Mesenchymal stem cell (in vitro differentiated cells and primary cell): ENCODE data around the gene IGSF9.
A peak's percentile ranks its signal among the peaks of the same experiment; 100 is the strongest.

Experiments used
- DNase-seq: peaks from one replicate; pipeline ENCODE4 v3.0.0-alpha.2; 2013
- H2AFZ ChIP-seq: one replicate; pipeline ENCODE4 v1.6.1; 2013; ENCODE audit warnings: low read depth, mild to moderate bottlenecking, control low read depth, inconsistent platforms, low read length, moderate library complexity
- H2AK5ac ChIP-seq: 2 replicates; pipeline ENCODE4 v1.6.1; 2013; ENCODE audit warnings: low read length, moderate library complexity, mild to moderate bottlenecking, inconsistent platforms; ENCODE audit not compliant: severe bottlenecking
- H2BK120ac ChIP-seq: one replicate; pipeline ENCODE4 v1.6.1; 2013; ENCODE audit warnings: low read depth, mild to moderate bottlenecking, inconsistent platforms, low read length, moderate library complexity
- H2BK12ac ChIP-seq, 2 experiments: one replicate each; pipeline ENCODE4 v1.6.1; 2013; ENCODE audit warnings: inconsistent platforms in 2 of 2, low read length in 2 of 2, mild to moderate bottlenecking in 2 of 2, moderate library complexity in 2 of 2, control low read depth in 1 of 2
- H2BK15ac ChIP-seq: one replicate; pipeline ENCODE4 v1.6.1; 2013; ENCODE audit warnings: mild to moderate bottlenecking, low read depth, inconsistent platforms; ENCODE audit not compliant: poor library complexity, severe bottlenecking
- H2BK5ac ChIP-seq: 2 replicates; pipeline ENCODE4 v1.6.1; 2013; ENCODE audit warnings: low read depth, mild to moderate bottlenecking, low read length, control low read depth, inconsistent platforms; ENCODE audit not compliant: poor library complexity, severe bottlenecking
- H3K14ac ChIP-seq, 2 experiments: one replicate each; pipeline ENCODE4 v1.6.1; 2013; ENCODE audit warnings: inconsistent platforms in 2 of 2, low read length in 2 of 2, control low read depth in 1 of 2, mild to moderate bottlenecking in 1 of 2, moderate library complexity in 1 of 2
- H3K18ac ChIP-seq, 2 experiments: one replicate each; pipeline ENCODE4 v1.6.1; 2013; ENCODE audit warnings: inconsistent platforms in 2 of 2, low read length in 2 of 2, control low read depth in 1 of 2, low read depth in 1 of 2, mild to moderate bottlenecking in 1 of 2
- H3K23ac ChIP-seq, 2 experiments: one replicate each; pipeline ENCODE4 v1.6.1; 2013; ENCODE audit warnings: inconsistent platforms in 2 of 2, low read length in 2 of 2, mild to moderate bottlenecking in 2 of 2, moderate library complexity in 2 of 2, control low read depth in 1 of 2
- H3K27ac ChIP-seq: 2 replicates; pipeline ENCODE4 v1.5.1; 2013; ENCODE audit warnings: mild to moderate bottlenecking, moderate library complexity, low read length, control low read depth, inconsistent platforms; ENCODE audit not compliant: poor library complexity, severe bottlenecking
- H3K27me3 ChIP-seq, 2 experiments: 2 replicates each; pipeline versions ENCODE4 v1.6.1 to v1.7.0; 2013; ENCODE audit warnings: low read length in 2 of 2, mild to moderate bottlenecking in 2 of 2, moderate library complexity in 2 of 2, control low read depth in 1 of 2, inconsistent platforms in 1 of 2; ENCODE audit not compliant: control insufficient read depth in 1 of 2, insufficient read depth in 1 of 2
- H3K36me3 ChIP-seq, 2 experiments: 2 replicates each; pipeline versions ENCODE4 v1.6.1 to v1.7.0; 2013; ENCODE audit warnings: low read length in 2 of 2, control low read depth in 1 of 2, inconsistent platforms in 1 of 2, low read depth in 1 of 2, mild to moderate bottlenecking in 1 of 2; ENCODE audit not compliant: insufficient read depth in 2 of 2, control insufficient read depth in 1 of 2
- H3K4ac ChIP-seq, 2 experiments: one replicate each; pipeline ENCODE4 v1.6.1; 2013; ENCODE audit warnings: inconsistent platforms in 2 of 2, low read length in 2 of 2, mild to moderate bottlenecking in 2 of 2, moderate library complexity in 2 of 2, control low read depth in 1 of 2, low read depth in 1 of 2
- H3K4me1 ChIP-seq: 2 replicates; pipeline ENCODE4 v1.6.1; 2013; ENCODE audit warnings: low read depth, low read length, control low read depth; ENCODE audit not compliant: control insufficient read depth, insufficient read depth
- H3K4me2 ChIP-seq: 2 replicates; pipeline ENCODE4 v1.6.1; 2013; ENCODE audit warnings: low read length, mild to moderate bottlenecking, inconsistent platforms; ENCODE audit not compliant: poor library complexity, severe bottlenecking
- H3K4me3 ChIP-seq, 2 experiments: 2 replicates each; pipeline versions ENCODE4 v1.5.1 to v1.7.0; 2013; ENCODE audit warnings: low read length in 2 of 2, mild to moderate bottlenecking in 2 of 2, control low read depth in 1 of 2, low read depth in 1 of 2; ENCODE audit not compliant: insufficient read depth in 1 of 2
- H3K79me1 ChIP-seq: replicated peaks from 2 replicates; pipeline ENCODE4 v1.6.1; 2013; ENCODE audit warnings: mild to moderate bottlenecking, control low read depth, low read length, inconsistent platforms; ENCODE audit not compliant: poor library complexity, severe bottlenecking
- H3K9ac ChIP-seq: 2 replicates; pipeline ENCODE4 v1.7.0; 2013; ENCODE audit warnings: mild to moderate bottlenecking, low read length, moderate library complexity
- H3K9me3 ChIP-seq: 2 replicates; pipeline ENCODE4 v1.7.0; 2013; ENCODE audit warnings: mild to moderate bottlenecking, low read length; ENCODE audit not compliant: control insufficient read depth
- H4K8ac ChIP-seq: one replicate; pipeline ENCODE4 v1.6.1; 2013; ENCODE audit warnings: inconsistent platforms, mild to moderate bottlenecking, low read length, moderate library complexity
- H4K91ac ChIP-seq: one replicate; pipeline ENCODE4 v1.6.1; 2013; ENCODE audit warnings: mild to moderate bottlenecking, low read length, inconsistent platforms
- WGBS: methylation state at CpG from one replicate; pipeline ENCODE4 v1.1.7; 2013; ENCODE audit warnings: mixed read lengths; 5-methylcytosine and 5-hydroxymethylcytosine counted together

IGSF9 gene

DNA sequence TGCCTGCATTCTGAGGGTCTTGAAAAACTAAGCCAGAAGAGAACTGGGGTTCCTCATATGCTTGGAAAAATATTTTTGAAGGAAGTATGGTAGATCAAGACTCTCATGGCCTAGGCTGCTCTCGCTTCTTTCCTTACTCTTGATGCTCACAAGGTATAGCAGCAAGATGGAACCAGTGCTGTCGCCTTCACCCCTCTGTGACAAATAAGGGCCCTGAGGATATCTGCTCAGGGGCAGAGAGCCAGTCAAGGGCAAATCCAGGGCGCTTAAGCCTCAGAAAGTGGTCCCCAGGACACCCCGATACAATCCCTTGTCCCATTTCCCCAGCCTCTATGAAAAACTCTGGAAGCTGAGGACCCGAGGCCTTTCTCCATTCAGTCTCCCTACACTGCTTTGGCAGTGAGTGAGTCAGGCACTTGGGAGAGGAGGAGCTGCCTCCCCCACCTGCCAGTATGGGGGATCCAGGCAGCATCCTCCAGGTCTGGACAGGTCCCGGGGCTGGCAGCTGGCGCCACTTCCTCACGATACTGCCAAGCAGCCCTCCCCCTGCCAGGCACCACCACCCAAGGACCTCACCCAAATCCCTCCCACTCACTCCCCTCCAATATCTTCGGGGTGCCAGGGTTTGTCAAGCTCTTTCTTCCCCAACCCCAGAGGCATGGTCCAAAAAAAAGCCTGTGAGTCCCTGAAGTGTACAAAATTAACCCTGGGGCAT is 1.3 kb downstream of the IGSF9 start:
- no peak overlapping the region for H2BK5ac ChIP-seq
- H3K23ac ChIP-seq: peak overlapping the region in 1 of 2 experiments; percentile 42
- 93% methylated on average over 7 of the region's 9 CpGs for WGBS
- H4K8ac ChIP-seq: no peak overlapping the region
- no peak overlapping the region for H4K91ac ChIP-seq
- no peak overlapping the region for H3K4me3 ChIP-seq
- H3K4me1 ChIP-seq: peaks cover 8% of the 10 kb centered on the region
- H2BK120ac ChIP-seq: no peak overlapping the region
- DNase-seq: no peak
- no peak overlapping the region for H3K9ac ChIP-seq
- no peak overlapping the region for H3K4me2 ChIP-seq
- no peak overlapping the region for H3K4ac ChIP-seq
- H2BK15ac ChIP-seq: no peak overlapping the region
- H2AFZ ChIP-seq: no peak overlapping the region
- no peaks in the 10 kb centered on the region for H3K79me1 ChIP-seq
- no peaks in the 10 kb centered on the region for H3K36me3 ChIP-seq
- H3K18ac ChIP-seq: no peak overlapping the region
- no peak overlapping the region for H3K27ac ChIP-seq
- peaks cover 59 to 87% of the 10 kb centered on the region in 2 experiments for H3K27me3 ChIP-seq
- no peak overlapping the region for H2AK5ac ChIP-seq
- H3K14ac ChIP-seq: peak overlapping the region in 1 of 2 experiments; percentile 18
- H2BK12ac ChIP-seq: no peak overlapping the region
- H3K9me3 ChIP-seq: no peaks in the 10 kb centered on the region

DNA sequence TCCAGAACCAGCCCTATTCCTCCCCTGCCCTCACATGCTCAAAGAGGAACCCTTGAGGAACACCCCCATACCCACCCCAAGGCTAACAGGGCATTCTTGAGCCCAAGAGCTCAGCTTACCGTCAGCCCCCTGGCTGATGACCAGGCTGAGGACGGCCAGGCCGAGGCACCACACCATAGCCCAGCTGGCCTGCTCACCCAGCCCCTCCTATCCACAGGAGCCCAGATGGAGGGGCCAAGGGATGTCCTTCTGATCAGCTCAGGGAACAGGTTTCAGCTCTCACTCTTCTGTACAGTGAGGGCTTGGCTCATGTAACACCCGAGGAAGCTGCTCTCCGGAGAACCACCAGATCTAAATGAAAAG is 2.2 kb downstream of the IGSF9 start:
- no peak overlapping the region for H2BK15ac ChIP-seq
- no peaks in the 10 kb centered on the region for H3K79me1 ChIP-seq
- H2BK5ac ChIP-seq: no peak overlapping the region
- H4K91ac ChIP-seq: no peak overlapping the region
- H3K4ac ChIP-seq: peak overlapping the region in 1 of 2 experiments; percentile 17
- WGBS: 77% methylated on average over 5 of the region's 5 CpGs
- H2AK5ac ChIP-seq: no peak overlapping the region
- H2AFZ ChIP-seq: no peak overlapping the region
- peaks cover 62 to 93% of the 10 kb centered on the region in 2 experiments for H3K27me3 ChIP-seq
- H2BK120ac ChIP-seq: no peak overlapping the region
- H3K4me1 ChIP-seq: peaks cover 8% of the 10 kb centered on the region
- H3K4me3 ChIP-seq: no peak overlapping the region
- H3K9ac ChIP-seq: no peak overlapping the region
- no peak overlapping the region for H3K18ac ChIP-seq
- H3K9me3 ChIP-seq: no peaks in the 10 kb centered on the region
- no peak overlapping the region for H4K8ac ChIP-seq
- H3K14ac ChIP-seq: no peak overlapping the region
- H3K36me3 ChIP-seq: no peaks in the 10 kb centered on the region
- no peak for DNase-seq
- no peak overlapping the region for H3K23ac ChIP-seq
- H3K4me2 ChIP-seq: no peak overlapping the region
- peak overlapping the region in 1 of 2 experiments; percentile 5 for H2BK12ac ChIP-seq
- H3K27ac ChIP-seq: no peak overlapping the region

DNA sequence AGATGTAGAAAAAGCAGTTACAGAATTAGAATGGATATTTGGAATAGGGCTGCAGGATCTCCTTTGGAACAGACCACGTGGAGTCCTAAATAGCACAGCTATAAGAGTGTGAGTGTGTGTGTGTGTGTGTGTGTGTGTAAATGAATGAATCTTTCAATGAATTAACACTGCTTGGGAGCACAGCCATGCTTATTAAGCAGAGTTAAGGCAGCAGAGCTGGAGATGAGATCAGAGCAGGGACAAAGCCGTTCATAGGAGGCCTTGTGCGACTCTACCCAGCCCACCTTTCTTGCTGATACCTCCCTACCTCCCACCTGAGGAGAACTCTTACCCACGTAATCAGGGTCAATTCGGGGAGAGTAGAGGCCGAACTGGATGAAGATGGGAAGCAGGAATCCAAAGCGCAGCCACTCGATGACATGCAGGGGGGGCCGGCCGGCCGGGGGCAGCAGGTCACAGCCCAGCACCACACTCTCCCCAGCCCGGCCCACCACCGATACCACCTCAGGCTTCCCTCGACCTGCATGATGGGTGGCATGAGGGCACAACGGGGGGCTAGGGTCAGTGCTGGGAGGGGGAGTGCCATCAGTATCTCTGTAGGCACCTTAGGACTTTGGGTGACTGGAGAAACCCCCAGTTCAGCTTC is 2.7 kb downstream of the IGSF9 start:
- peak overlapping the region; percentile 21 for H4K8ac ChIP-seq
- no peaks in the 10 kb centered on the region for H3K9me3 ChIP-seq
- no peak overlapping the region for H3K23ac ChIP-seq
- no peak overlapping the region for H2BK15ac ChIP-seq
- no peak overlapping the region for H2AK5ac ChIP-seq
- no peak overlapping the region for H2AFZ ChIP-seq
- peaks cover 67 to 93% of the 10 kb centered on the region in 2 experiments for H3K27me3 ChIP-seq
- H2BK12ac ChIP-seq: no peak overlapping the region
- no peak overlapping the region for H3K14ac ChIP-seq
- H3K4me2 ChIP-seq: no peak overlapping the region
- H2BK5ac ChIP-seq: no peak overlapping the region
- H3K4ac ChIP-seq: no peak overlapping the region
- no peak overlapping the region for H3K27ac ChIP-seq
- WGBS: 86% methylated on average over 8 of the region's 15 CpGs
- no peaks in the 10 kb centered on the region for H3K36me3 ChIP-seq
- no peak for DNase-seq
- H3K9ac ChIP-seq: no peak overlapping the region
- H3K79me1 ChIP-seq: no peaks in the 10 kb centered on the region
- no peak overlapping the region for H3K4me3 ChIP-seq
- no peak overlapping the region for H3K18ac ChIP-seq
- peaks cover 8% of the 10 kb centered on the region for H3K4me1 ChIP-seq
- peak overlapping the region; percentile 29 for H4K91ac ChIP-seq
- no peak overlapping the region for H2BK120ac ChIP-seq

DNA sequence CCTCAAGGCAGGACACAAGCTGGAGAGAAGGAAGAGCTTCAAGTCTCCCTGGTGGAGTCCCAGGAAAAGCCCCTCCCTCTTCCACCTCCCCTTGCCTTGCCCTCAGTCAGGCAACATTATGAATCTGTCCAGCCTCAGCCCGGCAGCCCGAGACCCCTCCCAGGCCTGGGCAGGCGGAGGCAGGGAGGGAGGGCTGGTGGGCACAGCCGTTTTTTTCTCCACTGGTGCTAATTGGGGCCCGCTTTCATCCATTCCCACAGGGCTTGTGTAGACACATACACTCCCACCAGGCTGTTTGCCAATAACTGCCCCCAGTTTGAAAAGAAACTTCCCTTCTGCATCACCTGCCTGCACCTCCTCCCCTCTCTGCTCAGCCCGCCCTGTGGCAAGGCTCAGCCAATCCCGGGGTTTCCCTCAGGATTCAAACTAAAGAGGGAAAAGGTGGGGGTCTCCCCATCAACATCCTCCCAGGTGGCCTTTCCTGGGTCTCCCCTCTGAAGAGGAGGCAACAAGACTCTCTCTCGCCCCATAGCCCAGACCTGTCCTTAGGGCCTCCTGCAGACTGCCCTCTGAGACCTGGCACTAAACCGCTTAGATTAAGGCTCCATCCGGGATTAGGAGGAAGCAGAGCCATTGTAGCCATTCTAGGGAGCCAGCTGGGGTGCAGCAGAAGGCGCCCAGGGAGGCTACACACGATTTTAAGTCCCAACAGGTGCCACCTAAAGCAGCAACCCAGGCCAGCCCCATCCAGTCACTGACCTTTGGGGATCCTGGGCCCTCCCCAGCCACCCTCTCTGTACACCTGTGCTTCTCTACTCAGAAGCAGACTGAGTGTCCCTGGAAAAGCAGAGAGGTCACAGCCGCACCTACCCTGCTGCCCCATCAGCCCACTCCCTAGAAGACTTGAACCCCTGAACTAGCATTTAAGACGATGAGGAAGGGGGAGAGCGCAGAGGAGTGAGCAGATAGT is 3.5 kb downstream of the IGSF9 start:
- H2BK12ac ChIP-seq: no peak overlapping the region
- no peak overlapping the region for H3K4me3 ChIP-seq
- peaks cover 8% of the 10 kb centered on the region for H3K4me1 ChIP-seq
- no peak overlapping the region for H2BK5ac ChIP-seq
- WGBS: 76% methylated on average over 13 of the region's 15 CpGs
- H3K36me3 ChIP-seq: no peaks in the 10 kb centered on the region
- H2AK5ac ChIP-seq: no peak overlapping the region
- no peak overlapping the region for H3K4ac ChIP-seq
- H3K27ac ChIP-seq: no peak overlapping the region
- no peak overlapping the region for H3K14ac ChIP-seq
- H3K79me1 ChIP-seq: no peaks in the 10 kb centered on the region
- no peak overlapping the region for H3K9ac ChIP-seq
- H2BK120ac ChIP-seq: no peak overlapping the region
- no peak overlapping the region for H2BK15ac ChIP-seq
- H3K4me2 ChIP-seq: no peak overlapping the region
- H4K91ac ChIP-seq: no peak overlapping the region
- no peak overlapping the region for H2AFZ ChIP-seq
- H3K9me3 ChIP-seq: no peaks in the 10 kb centered on the region
- no peak overlapping the region for H3K23ac ChIP-seq
- H3K18ac ChIP-seq: no peak overlapping the region
- no peak overlapping the region for H4K8ac ChIP-seq
- DNase-seq: no peak
- peaks cover 72 to 95% of the 10 kb centered on the region in 2 experiments for H3K27me3 ChIP-seq
